K562 (cell line): ENCODE data around the gene CLDN5. TPM values are rescaled to one million over a fixed set of nuclear protein-coding genes. Genes with fewer than 3 reads are reported as not detected.

Source experiments
- BCOR ChIP-seq: fragments of 450-650 bp; IDR thresholded peaks from 2 replicates; pipeline ENCODE4 v1.6.1; 2016
- CBX2 ChIP-seq: fragments of 200-600 bp; sonication (generic); IDR thresholded peaks from one replicate; pipeline ENCODE4 v1.6.1; 2012; ENCODE audit warnings: mild to moderate bottlenecking, low read length, inconsistent platforms; ENCODE audit not compliant: insufficient read depth, poor library complexity, severe bottlenecking
- CXXC5 ChIP-seq: fragments of 250-450 bp; sonication (Bioruptor Pico); IDR thresholded peaks from 2 replicates; pipeline ENCODE4 v1.8.0; 2022; ENCODE audit warnings: inconsistent platforms, mild to moderate bottlenecking, moderate library complexity
- HCFC1 ChIP-seq: IDR thresholded peaks from 2 replicates; pipeline ENCODE4 v1.6.1; 2012; ENCODE audit warnings: low read depth, low read length, improper control_type of control experiment
- HDAC2 ChIP-seq: fragments of 450-650 bp; IDR thresholded peaks from 2 replicates; pipeline ENCODE4 v1.6.1; 2016; ENCODE audit warnings: mild to moderate bottlenecking
- KAT7 ChIP-seq: sonication (generic); formaldehyde crosslinking; IDR thresholded peaks from 2 replicates; pipeline ENCODE4 v1.8.0; 2022; ENCODE audit warnings: missing genetic modification reagents, mild to moderate bottlenecking, borderline replicate concordance
- NCOR1 ChIP-seq: fragments of 450-650 bp; IDR thresholded peaks from 2 replicates; pipeline ENCODE4 v1.6.1; 2016; ENCODE audit warnings: mild to moderate bottlenecking, moderate library complexity
- OTX1 ChIP-seq: fragments of 450-650 bp; formaldehyde crosslinking; IDR thresholded peaks from 2 replicates; pipeline ENCODE4 v1.4.0; 2022; ENCODE audit warnings: mild to moderate bottlenecking
- POLR3G ChIP-seq: IDR thresholded peaks from 2 replicates; pipeline ENCODE4 v1.6.1; 2011; ENCODE audit not compliant: insufficient read length, insufficient replicate concordance; ENCODE audit errors: extremely low read depth
- ZBTB7A ChIP-seq: IDR thresholded peaks from 2 replicates; pipeline ENCODE4 v1.6.1; 2011; ENCODE audit warnings: low read depth, mild to moderate bottlenecking, low read length, moderate library complexity, borderline replicate concordance; ENCODE audit not compliant: control insufficient read depth
- ZNF174 ChIP-seq: fragments of 250-450 bp; sonication (Bioruptor Pico); IDR thresholded peaks from 2 replicates; pipeline ENCODE4 v1.4.0; 2020; ENCODE audit warnings: mild to moderate bottlenecking
- ZNF766 ChIP-seq: fragments of 200-800 bp; sonication (Bioruptor generic); conservative IDR thresholded peaks from 2 replicates; pipeline ENCODE4 v1.6.1; 2016; ENCODE audit warnings: missing genetic modification characterization, missing compliant biosample characterization
- polyA plus RNA-seq, 8 experiments: library from polyadenylated mRNA; depleted of rRNA in 4 of 8; stranded (reverse) in 5 of 8; unstranded in 3 of 8; fragments of >200 nt; fragmentation: Nextera tagmentation in 2 of 8; fragmentation: Illumina TruSeq in 1 of 8; extraction: Ambion mirVana in 2 of 8; extraction: Trizol in 1 of 8; gene quantifications; 2 replicates each; pipeline versions ENCODE4 v1.2.1 to v1.2.3, GENCODE V29; 2011 to 2014; ENCODE audit warnings: inconsistent platforms in 1 of 8, missing spikeins in 1 of 8
- total RNA-seq, 7 experiments: library from RNA; depleted of rRNA in 6 of 7; stranded (reverse); fragments of >200 nt in 6 of 7; fragmentation: Illumina TruSeq in 2 of 7; extraction: Trizol in 2 of 7; gene quantifications; 2 replicates each; pipeline versions ENCODE4 v1.2.1 to v1.2.3, GENCODE V29; 2011 to 2021; ENCODE audit warnings: low replicate concordance in 1 of 7
- TF ChIP-seq, protein P1 (sequence below): fragments of 250-450 bp; sonication (Bioruptor Pico); IDR thresholded peaks from 2 replicates; pipeline ENCODE4 v1.4.0; 2020; ENCODE audit warnings: mild to moderate bottlenecking
- TF ChIP-seq, protein P2 (sequence below): fragments of 250-450 bp; sonication (Bioruptor Pico); IDR thresholded peaks from 2 replicates; pipeline ENCODE4 v1.5.0; 2020; ENCODE audit warnings: mild to moderate bottlenecking
- TF ChIP-seq, protein P3 (sequence below): sonication (generic); formaldehyde crosslinking; IDR thresholded peaks from 2 replicates; pipeline ENCODE4 v1.8.1; 2022; ENCODE audit warnings: missing genetic modification reagents
- TF ChIP-seq, protein P4 (sequence below): fragments of 250-450 bp; sonication (Bioruptor Pico); IDR thresholded peaks from 2 replicates; pipeline ENCODE4 v1.8.0; 2022; ENCODE audit warnings: inconsistent platforms
- TF ChIP-seq, protein P5 (sequence below): fragments of 200-800 bp; sonication (Bioruptor generic); IDR thresholded peaks from 2 replicates; pipeline ENCODE4 v1.6.1; 2017; ENCODE audit warnings: missing genetic modification characterization, missing compliant biosample characterization
- TF ChIP-seq, protein P6 (sequence below): sonication (generic); formaldehyde crosslinking; IDR thresholded peaks from 2 replicates; pipeline ENCODE4 v1.8.0; 2022; ENCODE audit warnings: mild to moderate bottlenecking, missing genetic modification reagents, borderline replicate concordance

Gene CLDN5
- total and polyA plus RNA-seq, 9 of the 15 experiments (the other 6 are each of a cell fraction or from before 2014, with no cell fraction given): 0.20 TPM; not detected in 8

DNA sequence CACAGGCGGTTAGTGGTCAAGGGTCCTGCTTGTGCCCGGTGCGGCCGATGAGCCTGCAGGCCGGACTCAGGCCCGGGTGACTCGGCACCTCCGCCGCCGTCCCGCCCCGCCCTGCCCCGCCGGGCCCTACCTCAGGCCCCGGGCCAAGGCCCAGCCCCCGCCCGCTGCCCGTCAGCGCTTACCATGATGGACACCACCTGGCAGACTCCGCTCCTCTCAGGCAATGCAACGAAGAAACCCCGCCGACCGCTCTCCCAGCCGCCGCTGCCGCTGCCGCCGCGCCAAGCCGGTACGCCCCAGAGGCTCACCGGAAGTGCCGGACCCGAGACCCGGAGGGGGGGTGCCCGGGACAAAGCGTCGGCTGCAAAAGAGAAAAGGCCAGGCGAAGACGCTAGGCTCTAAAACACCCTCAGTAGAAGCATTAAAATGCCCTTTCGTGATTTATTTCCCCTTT lies 45.3 kb downstream of the CLDN5 start, which contains the start of gene UFD1 (continued):
- no peak for TF ChIP-seq HCFC1
- TF ChIP-seq, protein P1, sequence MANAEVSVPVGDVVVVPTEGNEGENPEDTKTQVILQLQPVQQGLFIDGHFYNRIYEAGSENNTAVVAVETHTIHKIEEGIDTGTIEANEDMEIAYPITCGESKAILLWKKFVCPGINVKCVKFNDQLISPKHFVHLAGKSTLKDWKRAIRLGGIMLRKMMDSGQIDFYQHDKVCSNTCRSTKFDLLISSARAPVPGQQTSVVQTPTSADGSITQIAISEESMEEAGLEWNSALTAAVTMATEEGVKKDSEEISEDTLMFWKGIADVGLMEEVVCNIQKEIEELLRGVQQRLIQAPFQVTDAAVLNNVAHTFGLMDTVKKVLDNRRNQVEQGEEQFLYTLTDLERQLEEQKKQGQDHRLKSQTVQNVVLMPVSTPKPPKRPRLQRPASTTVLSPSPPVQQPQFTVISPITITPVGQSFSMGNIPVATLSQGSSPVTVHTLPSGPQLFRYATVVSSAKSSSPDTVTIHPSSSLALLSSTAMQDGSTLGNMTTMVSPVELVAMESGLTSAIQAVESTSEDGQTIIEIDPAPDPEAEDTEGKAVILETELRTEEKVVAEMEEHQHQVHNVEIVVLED: no peak; the same call in 1 of the 2 replicates
- no peak for TF ChIP-seq POLR3G
- TF ChIP-seq, protein P2, sequence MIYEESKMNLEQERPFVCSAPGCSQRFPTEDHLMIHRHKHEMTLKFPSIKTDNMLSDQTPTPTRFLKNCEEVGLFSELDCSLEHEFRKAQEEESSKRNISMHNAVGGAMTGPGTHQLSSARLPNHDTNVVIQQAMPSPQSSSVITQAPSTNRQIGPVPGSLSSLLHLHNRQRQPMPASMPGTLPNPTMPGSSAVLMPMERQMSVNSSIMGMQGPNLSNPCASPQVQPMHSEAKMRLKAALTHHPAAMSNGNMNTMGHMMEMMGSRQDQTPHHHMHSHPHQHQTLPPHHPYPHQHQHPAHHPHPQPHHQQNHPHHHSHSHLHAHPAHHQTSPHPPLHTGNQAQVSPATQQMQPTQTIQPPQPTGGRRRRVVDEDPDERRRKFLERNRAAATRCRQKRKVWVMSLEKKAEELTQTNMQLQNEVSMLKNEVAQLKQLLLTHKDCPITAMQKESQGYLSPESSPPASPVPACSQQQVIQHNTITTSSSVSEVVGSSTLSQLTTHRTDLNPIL: no peak
- no peak for TF ChIP-seq KAT7 (CRISPR knock-in tag)
- TF ChIP-seq, protein P3, sequence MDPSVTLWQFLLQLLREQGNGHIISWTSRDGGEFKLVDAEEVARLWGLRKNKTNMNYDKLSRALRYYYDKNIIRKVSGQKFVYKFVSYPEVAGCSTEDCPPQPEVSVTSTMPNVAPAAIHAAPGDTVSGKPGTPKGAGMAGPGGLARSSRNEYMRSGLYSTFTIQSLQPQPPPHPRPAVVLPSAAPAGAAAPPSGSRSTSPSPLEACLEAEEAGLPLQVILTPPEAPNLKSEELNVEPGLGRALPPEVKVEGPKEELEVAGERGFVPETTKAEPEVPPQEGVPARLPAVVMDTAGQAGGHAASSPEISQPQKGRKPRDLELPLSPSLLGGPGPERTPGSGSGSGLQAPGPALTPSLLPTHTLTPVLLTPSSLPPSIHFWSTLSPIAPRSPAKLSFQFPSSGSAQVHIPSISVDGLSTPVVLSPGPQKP (CRISPR knock-in tag): no peak
- TF ChIP-seq, protein P4, sequence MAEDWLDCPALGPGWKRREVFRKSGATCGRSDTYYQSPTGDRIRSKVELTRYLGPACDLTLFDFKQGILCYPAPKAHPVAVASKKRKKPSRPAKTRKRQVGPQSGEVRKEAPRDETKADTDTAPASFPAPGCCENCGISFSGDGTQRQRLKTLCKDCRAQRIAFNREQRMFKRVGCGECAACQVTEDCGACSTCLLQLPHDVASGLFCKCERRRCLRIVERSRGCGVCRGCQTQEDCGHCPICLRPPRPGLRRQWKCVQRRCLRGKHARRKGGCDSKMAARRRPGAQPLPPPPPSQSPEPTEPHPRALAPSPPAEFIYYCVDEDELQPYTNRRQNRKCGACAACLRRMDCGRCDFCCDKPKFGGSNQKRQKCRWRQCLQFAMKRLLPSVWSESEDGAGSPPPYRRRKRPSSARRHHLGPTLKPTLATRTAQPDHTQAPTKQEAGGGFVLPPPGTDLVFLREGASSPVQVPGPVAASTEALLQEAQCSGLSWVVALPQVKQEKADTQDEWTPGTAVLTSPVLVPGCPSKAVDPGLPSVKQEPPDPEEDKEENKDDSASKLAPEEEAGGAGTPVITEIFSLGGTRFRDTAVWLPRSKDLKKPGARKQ (CRISPR knock-in tag): no peak
- TF ChIP-seq, protein P5, sequence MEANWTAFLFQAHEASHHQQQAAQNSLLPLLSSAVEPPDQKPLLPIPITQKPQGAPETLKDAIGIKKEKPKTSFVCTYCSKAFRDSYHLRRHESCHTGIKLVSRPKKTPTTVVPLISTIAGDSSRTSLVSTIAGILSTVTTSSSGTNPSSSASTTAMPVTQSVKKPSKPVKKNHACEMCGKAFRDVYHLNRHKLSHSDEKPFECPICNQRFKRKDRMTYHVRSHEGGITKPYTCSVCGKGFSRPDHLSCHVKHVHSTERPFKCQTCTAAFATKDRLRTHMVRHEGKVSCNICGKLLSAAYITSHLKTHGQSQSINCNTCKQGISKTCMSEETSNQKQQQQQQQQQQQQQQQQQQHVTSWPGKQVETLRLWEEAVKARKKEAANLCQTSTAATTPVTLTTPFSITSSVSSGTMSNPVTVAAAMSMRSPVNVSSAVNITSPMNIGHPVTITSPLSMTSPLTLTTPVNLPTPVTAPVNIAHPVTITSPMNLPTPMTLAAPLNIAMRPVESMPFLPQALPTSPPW (CRISPR knock-in tag): no peak
- no peak for TF ChIP-seq ZNF174 (CRISPR knock-in tag)
- 0 out of 2 replicates have a peak, but pooled peaks have one; percentile 99 for TF ChIP-seq CXXC5 (CRISPR knock-in tag)
- no peak for TF ChIP-seq CBX2
- TF ChIP-seq ZBTB7A: no peak
- TF ChIP-seq, protein P6, sequence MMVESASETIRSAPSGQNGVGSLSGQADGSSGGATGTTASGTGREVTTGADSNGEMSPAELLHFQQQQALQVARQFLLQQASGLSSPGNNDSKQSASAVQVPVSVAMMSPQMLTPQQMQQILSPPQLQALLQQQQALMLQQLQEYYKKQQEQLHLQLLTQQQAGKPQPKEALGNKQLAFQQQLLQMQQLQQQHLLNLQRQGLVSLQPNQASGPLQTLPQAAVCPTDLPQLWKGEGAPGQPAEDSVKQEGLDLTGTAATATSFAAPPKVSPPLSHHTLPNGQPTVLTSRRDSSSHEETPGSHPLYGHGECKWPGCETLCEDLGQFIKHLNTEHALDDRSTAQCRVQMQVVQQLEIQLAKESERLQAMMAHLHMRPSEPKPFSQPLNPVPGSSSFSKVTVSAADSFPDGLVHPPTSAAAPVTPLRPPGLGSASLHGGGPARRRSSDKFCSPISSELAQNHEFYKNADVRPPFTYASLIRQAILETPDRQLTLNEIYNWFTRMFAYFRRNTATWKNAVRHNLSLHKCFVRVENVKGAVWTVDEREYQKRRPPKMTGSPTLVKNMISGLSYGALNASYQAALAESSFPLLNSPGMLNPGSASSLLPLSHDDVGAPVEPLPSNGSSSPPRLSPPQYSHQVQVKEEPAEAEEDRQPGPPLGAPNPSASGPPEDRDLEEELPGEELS (CRISPR knock-in tag): no peak
- TF ChIP-seq ZNF766 (CRISPR knock-in tag): no peak
- no peak for TF ChIP-seq OTX1
- no peak for TF ChIP-seq NCOR1
- TF ChIP-seq BCOR: no peak
- TF ChIP-seq HDAC2: no peak
